Tibial nerve (tissue), 4 donors: ENCODE measurements around the gene INPP4B.

Experiments
- EP300 ChIP-seq, 2 donors: sonication (generic); formaldehyde crosslinking; IDR thresholded peaks; one replicate each; pipeline ENCODE4 v1.6.1; 2017; ENCODE audit warnings: antibody characterized with exemption in 2 of 2, mild to moderate bottlenecking in 1 of 2
- POLR2A ChIP-seq, 2 donors: fragments of 450-650 bp; IDR thresholded peaks; one replicate each; pipeline ENCODE4 v1.6.1; 2017; ENCODE audit warnings: antibody characterized with exemption in 2 of 2, mild to moderate bottlenecking in 2 of 2, moderate library complexity in 2 of 2
- TF ChIP-seq, protein P1 (sequence below), 5 experiments: fragments of 200-600 bp in 3 of 5; fragments of 450-650 bp in 2 of 5; sonication (generic) in 3 of 5; IDR thresholded peaks; one replicate each; pipeline ENCODE4 v1.5.1; 2016 to 2019; ENCODE audit warnings: antibody characterized with exemption in 5 of 5, mild to moderate bottlenecking in 3 of 5, moderate library complexity in 2 of 5

DNA sequence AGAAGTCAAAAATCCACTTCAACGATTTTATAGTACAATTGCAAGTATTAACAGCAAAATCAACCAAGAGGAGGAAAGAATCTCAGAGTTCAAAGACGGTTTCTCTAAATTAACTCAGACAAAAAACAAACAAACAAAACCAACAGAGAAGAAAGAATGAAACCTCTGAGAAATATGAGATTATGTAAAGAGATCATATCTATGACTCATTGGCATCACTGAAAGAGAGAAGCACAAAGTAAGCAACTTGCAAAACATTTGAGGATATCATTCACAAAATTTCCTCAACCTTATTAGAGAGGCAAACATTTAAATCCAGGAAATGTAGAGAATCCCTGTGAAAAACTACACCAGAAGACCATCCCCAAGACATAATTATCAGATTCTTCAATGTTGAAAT, 370.4 kb downstream of the INPP4B start:
- TF ChIP-seq, protein P1, sequence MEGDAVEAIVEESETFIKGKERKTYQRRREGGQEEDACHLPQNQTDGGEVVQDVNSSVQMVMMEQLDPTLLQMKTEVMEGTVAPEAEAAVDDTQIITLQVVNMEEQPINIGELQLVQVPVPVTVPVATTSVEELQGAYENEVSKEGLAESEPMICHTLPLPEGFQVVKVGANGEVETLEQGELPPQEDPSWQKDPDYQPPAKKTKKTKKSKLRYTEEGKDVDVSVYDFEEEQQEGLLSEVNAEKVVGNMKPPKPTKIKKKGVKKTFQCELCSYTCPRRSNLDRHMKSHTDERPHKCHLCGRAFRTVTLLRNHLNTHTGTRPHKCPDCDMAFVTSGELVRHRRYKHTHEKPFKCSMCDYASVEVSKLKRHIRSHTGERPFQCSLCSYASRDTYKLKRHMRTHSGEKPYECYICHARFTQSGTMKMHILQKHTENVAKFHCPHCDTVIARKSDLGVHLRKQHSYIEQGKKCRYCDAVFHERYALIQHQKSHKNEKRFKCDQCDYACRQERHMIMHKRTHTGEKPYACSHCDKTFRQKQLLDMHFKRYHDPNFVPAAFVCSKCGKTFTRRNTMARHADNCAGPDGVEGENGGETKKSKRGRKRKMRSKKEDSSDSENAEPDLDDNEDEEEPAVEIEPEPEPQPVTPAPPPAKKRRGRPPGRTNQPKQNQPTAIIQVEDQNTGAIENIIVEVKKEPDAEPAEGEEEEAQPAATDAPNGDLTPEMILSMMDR (IDR thresholded peaks at IDR 0.05): no peak
- no peak for TF ChIP-seq POLR2A (IDR thresholded peaks at IDR 0.05)
- no peak for TF ChIP-seq EP300 (IDR thresholded peaks at IDR 0.05)
